Stimulated activated CD4-positive, alpha-beta T cell treated with anti-CD3 and anti-CD28 coated beads, Interleukin-1b, Interleukin-23, amount 100 ng/mL, for 1 hour (primary cell): ENCODE measurements around the gene C6orf62.
"Not testable (repeated sequence)": the region's sequence is repeated elsewhere in the genome, so short reads cannot be mapped to it uniquely, and the experiment has no call there.

ENCODE experiments used
- DNase-seq, 2 donors: peaks; one replicate each; pipeline ENCODE4 v3.0.0-alpha.2; 2020; ENCODE audit warnings: low read depth in 2 of 2

The C6orf62 gene

DNA sequence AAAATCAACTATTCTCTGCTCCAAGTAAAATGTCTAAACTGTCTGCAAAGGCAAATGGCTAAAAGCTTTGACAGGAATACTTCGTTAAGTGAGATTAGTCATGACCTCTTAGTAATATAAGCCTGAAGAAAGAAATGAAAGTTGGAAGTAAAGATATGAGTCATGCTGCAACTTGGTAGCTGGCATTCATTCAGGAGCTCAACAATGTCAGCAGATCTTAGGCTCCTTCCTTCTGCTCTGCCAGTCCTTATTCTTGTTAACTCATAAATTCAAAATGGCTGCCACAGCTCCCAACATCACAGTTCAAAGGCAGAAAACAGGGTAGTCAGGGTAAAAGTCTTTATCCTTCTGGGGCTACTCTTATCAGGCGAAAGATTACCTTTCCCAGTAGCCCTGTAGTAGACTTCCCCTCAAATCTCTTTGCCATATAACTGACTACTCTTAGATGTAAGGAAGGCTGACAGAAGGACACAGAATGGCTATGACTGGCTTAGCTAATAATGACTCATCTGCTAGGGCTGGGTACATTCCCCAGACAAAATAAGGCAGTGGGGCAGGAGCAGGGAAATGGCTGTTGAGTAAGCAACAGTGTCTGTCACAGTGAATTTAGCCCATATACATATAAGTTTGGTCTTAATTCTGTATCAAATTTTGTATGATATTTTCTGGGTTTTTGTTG lies 24.4 kb upstream of the C6orf62 start:
- DNase-seq = no peak

DNA sequence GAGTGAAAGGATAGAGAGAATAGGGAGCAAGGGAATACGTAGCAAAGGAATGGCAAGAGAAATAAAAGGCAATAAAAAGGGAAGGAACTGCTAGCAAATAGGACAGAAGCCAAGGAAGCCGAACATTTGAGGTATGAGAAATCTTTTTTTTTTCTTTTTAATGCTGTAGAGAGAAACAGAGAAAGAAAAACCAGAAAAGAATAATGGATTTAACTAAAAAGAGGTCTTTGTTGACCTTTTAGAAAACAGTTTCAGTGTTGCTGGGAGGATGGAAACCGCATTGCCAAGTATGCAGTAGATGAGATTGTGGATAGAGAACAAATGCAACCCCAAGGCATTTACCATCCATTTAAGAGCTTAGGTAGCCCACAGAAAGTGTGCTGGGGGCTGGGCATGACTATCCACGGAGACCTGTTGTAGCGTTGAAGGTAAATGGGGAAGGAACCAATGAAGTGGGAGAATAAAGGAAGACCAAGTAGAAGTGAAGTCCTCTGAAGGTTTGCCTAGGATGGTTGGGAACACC lies 23.3 kb upstream of the C6orf62 start:
- no peak for DNase-seq

DNA sequence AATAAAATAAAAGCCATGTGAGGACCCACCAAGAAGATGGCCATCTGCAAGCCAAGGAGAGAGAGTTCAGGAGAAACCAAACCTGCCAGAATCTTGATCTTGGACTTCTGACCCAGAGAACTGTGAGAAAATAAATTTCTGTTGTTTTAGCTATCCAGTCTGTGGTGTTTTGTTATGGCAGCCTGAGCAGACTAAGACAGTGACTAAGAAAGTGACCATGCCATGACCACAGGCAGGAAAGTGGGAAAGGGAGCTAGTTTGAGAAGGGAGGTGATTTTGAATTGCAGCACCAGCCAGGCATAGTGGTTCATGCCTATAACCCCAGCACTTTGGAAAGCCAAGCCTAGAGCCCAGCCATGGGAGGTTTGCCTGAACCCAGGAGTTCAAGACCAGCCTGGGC lies 21.9 kb upstream of the C6orf62 start:
- no peak for DNase-seq

DNA sequence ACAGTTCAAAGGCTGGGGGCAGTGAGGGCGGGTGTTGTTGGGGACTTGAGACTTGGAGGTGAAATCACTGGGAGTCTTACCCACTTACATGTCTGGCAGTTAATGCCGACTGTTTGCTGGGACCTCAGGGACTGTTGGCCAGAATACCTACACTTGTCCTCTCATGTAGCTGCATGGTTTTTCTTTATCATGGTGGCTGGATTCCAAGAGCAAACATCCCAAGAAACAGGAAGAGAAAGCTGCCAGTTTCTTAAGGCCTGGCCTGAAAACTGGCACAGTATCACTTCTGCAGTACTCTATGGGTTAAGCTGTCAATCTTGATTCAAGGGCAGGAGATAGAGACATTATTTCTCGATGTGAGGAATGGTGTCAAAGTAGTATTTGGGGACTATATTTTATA lies 19.8 kb upstream of the C6orf62 start:
- no peak for DNase-seq

DNA sequence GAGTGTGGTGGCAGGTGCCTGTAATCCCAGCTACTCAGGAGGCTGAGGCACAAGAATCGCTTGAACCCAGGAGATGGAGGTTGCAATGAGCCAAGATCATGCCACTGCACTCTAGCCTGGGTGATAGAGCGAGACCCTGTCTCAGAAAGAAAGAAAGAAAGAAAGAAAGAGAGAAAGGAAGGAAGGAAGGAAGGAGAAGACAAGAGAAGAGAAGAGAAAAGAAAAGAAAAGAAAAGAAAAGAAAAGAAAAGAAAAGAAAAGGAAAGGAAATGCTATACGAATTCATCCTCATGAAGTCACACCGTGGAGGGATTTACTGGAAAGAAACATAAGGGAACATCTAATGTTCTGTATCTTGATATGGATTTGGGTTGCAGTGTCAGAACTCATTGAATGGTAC lies 15.8 kb upstream of the C6orf62 start:
- not testable (repeated sequence) for DNase-seq

DNA sequence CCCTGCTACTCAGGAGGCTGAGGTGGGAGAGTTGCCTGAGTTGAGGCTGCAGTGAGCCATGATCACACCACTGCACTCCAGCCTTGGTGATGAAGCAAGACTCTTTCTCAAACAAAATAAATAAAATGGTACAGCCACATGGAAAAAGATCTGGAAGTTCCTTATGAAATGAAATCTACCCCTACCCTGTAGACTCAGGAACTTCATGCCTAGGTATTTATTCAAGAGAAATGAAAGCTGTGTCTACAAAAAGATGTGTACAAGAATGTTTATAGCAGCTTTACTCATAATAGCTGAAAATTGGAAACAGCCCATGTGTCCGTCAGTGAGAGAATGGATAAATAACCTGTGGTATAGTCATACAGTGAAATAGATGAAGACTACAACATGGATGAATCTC lies 15.2 kb upstream of the C6orf62 start:
- DNase-seq = no peak

DNA sequence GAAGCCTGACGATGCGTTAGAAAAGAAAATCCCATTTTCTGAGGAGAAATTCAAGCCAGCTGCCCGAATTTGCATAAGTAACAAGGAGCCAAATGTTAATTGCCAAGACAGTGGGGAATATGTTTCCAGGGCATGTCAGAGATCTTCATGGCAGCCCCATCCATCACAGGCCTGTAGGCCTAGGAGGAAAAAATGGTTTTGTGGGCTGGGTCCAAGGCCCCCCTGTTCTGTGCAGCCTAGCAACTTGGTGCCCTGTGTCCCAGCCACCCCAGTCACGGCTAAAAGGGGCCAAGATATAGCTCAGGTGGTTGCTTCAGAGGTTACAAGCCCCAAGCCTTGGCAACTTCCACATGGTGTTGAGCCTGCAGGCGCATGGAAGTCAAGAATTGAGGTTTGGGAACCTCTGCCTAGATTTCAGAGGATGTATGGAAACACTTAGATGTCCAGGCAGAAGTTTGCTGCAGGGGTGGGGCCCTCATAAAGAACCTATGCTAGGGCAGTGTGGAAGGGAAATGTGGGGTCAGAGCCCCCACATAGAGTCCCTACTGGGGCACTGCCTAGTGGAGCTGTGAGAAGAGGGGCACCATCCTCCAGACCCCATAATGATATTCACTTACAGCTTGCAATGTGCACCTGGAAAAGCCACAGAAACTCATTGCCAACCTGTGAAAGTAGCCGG lies 12.6 kb upstream of the C6orf62 start:
- DNase-seq = not testable (repeated sequence)

DNA sequence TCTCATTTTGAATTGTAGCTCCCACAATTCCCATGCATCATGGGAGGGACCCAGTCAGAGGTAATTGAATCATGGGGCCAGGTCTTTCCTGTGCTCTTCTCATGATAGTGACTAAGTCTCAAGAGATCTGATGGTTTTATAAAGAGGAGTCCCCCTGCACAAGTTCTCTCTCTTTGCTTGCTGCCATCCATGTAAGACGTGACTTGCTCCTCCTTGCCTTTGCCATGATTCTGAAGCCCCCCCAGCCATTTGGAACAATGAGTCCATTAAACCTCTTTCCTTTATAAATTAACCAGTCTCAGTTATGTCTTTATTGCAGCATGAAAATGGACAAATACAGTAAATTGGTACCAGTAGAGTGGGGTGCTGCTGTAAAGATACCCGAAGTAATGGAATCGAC lies 11.7 kb upstream of the C6orf62 start:
- not testable (repeated sequence) for DNase-seq

DNA sequence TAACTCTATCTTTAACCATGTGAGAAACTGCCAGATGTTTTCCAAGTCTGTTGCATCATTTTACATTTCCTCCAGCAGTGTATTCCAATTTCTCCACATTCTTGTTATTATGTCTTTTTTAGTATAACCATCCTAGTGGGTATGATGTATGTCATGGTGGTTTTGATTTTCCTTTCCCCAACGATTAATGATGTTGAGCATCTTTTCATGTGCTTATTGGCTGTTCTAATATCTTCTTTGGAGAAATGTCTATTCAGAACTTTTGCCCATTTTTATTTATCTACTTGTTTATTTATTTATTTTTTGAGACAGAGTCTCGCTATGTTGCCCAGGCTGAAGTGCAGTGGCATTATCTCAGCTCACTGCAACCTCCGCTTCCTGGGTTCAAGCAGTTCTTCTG lies 4.3 kb upstream of the C6orf62 start:
- no peak for DNase-seq

DNA sequence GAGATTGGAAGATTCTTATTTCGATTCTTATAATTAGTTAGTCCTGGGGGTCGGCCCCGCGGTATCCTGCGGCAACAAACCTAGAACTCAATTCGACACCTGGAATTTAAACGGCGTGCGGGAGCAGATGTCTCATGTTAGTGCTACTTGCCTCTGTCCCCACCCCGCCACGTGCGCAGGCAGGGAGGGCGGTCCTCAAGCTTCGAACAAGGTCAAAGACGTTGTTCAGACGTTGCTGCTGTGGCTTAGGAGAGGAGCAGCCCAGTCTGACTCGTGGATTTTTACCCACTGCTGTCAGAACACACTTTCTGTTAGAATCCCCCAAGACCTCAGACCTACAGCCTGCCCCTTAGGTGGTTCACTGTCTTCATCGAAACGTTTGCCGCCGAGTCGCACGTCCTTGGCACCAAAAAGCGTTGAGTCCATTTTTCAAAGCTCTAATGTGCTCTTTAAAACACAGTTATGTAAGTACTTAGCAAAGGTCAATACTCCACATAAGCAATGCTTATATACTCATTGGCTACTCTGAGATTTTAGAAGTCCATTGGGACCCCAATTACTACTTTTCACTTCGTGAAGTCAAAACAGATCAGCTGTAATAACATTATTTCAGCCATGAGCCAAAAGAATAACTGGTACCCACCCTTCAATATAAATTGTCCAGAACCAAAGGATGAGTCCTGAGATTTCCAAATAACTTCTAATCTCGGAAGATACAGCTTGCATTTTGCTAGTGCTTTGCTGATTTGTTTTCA lies 2.7 kb upstream of the C6orf62 start:
- DNase-seq = no peak

DNA sequence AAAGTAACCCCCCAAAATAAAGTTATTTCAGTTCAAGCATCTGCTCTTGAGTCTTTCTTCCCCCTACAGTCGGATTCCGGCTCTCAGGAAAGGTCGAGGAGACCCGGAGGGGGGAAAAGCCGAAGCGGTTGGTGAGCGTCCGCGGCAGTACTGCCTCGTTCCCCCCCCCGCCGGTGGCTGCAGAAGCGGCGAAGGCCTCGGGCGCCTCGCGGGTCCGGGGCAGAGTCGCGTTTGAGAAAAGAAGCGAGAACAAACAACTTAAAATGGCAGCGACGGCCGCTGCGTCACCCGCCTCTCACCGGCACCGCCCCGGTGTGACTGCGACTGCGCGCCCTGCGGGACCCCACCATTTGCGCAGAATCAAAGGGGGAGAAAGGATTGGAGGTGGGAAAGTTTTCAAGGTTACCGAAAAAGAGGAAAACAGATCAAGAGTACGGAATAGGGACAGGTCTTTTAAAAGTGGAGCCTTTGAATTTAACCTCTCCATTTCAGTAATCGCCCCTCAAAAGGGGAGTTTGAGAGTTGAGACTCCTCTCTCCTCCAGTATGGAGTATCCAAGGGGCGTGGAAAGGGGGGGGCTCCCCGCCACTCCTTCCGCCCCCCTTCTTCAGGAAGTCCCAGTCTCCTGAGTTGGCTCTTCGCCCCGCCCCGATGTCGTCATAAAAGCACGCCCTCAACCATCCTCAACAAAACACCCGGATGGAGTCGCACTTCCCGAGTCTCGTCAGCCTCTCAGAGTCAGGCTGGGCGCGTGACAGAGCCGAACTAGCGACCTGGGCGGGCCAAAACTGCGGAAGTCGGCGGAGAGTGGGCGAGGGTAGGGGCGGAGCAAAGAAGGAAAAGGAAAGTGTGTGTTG lies 1.9 kb upstream of the C6orf62 start:
- DNase-seq = peak; percentile 99

DNA sequence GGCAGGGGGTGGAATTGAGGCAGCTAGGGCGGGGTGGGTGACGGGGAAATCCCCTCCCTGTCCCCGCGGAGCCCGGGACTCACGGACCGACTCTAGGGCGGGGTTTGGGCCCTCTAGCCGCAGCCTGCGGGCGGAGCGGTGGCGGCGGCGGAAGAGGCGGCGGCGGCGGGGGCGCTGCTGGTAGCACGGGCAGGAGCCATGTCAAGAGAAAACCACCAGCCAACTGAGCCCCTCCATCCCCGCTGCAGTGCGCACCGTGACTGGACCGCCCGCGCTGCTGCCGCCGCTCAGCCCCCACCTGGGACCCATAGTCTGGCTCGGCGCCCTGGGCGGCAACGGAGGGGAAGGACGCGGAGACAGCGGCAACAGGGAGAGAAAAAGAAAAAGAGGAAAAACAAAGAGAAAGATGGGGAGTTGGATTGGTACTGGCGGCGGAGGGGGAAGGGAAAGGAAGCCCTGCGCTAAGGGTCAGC lies 1.2 kb upstream of the C6orf62 start:
- DNase-seq = peak; percentile 39 to 64

DNA sequence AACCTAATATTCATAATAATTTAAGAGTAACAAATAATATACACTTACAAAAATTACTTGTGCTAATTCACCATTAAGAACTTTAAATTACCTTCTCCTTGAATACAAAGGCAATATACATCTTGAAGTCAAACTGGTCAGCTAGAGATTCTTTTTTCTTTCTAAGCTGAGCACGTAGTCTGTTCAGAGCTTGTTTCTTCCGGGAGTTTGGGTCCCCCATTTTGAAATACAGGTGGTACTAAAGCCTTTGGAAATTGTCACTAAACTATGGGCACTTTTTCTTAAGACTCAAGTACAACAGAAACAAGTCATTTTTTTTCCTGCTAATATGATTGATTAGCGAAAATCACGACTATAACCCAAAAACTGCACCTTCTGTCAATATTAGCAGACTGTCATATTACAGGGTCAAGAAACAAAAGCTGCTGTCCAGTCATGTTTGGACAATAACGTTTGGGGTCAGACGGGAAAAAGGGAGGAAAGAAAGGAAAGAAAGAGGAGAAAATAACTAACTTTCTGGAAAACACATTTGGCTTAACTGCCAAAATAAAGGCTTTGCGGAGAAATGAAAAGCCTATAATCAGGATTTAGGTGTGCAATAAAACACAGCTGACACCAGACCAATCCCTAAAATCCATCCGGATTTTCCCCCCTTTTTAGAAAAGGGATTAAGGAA lies 367 bp downstream of the C6orf62 start:
- DNase-seq = no peak

DNA sequence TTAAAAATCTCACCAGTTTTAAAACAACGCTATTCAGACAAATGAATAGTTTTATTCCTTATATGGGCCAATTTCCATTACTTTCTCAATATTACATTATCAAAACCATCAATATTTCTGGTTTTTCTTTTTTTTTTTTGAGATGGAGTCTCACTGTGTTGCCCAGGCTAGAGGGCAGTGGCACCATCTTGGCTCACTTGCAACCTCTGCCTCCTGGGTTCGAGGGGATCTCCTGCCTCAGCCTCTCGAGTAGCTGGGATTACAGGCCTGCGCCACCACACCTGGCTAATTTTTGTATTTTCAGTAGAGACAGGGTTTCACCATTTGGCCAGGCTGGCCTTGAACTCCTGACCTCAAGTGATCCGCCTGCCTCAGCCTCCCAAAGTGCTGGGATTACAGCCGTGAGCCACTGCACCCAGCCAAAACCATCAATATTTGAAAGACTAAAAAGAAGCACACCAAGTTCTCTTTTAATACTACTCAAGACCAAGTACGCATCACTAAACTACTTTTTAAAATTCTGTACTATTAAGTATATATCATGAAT lies 2.3 kb downstream of the C6orf62 start:
- DNase-seq = not testable (repeated sequence)

DNA sequence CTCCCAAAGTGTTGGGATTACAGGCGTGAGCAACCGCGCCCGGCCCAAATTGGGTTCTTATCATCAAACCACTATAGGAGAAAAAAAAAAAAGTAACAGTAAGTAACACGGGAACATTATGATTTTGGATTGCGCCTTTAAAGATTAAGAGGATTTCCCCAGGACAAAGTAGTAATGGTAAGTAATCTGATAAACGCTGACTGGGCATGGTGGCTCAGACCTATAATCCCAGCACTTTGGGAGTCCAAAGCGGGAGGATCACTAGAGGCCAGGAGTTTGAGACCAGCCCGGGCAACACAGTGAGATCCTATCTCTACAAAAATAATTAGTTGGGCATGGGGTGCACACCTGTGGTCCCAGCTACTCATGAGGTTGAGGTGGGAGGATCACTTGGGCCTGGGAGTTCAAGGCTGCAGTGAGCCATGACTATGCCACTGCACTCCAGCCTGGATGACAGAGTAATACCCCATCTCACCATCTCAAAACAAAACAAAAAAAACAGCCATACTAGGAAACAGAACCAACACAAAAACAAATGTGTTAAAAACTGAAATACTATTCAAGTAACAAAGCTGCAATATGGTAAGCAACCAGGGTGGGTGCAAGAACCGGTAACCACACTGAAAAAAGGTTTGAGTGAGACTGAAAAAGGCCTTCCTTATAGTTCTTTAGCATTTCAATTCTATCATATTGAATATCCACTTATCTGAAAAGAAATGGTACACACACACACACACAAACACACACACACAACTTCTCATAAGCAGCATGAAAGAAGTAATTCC lies 8.2 kb downstream of the C6orf62 start:
- no peak for DNase-seq

DNA sequence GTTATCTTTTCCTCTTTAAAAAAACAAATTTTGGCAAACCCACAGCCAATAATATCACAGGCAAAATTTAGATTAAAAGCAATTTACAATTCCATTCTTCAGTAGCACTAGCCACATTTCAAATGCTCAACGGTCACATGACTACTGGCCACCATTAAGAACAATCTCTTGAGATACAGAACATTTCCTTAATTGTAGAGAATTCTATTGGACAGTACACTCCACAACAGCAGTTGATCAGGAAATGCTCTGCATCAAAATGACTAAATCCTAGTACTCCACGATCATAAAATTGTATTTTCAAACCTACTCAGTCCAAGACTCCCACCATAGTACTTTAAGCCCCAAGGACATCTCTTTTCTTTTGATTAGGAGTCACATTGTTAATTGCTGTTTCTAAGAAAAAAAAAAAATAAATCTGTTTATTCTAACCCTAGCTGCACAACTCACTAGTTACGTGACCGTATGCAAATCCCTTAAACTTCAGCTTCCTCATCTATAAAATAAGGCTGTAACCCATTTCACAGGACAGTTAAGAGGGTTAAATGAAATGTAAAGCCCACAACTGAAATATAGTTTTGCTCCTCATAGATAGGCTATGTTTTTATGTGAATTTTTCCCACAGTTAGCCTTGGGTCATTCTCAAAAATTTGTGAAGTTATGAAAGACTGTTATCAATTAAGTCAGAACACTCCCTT lies 9.8 kb downstream of the C6orf62 start:
- no peak for DNase-seq

DNA sequence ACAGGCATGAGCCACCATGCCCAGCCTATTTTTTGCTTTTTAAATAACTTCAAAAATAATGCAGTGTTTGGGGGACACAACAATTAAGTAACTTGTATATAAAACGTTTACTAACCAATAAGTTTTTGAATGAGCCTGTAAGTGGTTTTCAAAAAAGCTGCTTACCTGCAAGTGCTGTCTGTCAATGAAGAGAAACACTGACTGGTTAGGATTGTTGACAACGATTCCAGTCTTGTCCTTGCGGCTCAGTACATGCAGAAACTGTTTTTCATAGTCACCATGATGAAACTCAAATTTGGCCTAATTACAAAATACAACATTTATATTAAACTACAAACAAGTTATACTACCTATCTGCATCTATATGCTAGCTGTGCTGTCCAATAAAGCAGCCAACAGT lies 10.3 kb downstream of the C6orf62 start:
- DNase-seq = no peak

DNA sequence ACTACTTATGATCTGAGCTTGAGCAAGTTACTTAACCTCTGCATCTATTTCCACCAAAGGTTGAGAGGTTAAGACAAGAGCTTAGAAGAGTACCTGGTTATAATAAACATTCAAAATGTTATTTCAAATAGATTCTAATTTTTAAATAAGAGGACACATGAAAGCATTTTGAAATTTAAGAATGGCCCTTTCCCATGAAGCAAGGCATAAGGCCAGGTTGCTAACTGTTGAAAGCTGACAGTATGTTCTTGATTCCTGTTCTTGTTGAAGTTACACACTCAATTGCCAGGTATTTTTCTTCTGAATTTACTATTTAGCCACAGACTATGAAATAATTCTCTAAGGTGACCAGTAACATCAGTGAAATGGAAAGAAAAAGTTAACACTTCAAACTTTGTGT lies 14.5 kb downstream of the C6orf62 start:
- DNase-seq = no peak

DNA sequence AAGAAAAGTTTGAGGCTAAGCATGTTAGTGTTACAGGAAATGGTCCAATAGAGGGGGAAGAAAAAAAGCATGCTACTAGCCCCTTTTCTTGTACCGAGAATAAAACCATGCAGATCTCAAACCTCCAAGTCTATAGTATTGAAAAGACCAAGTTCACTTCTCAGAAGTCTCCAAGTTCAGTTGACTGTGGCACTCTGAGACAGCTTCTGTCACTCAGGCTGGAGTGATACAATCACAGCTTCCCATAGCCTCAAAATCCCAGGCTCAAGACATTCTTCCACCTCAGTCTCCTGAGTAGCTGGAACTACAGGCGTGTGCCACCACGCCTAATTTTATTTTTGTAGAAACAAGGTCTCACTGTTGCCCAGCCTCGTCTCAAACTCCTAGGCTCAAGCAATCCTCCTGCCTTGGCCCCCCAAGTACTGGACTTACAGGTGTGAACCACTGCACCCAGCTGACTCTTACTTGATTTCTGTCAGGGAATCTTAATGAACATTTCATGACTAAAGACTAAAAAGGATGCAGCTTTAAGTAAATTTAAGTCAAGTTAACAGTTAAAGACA lies 16.2 kb downstream of the C6orf62 start:
- DNase-seq = no peak
